ENCODE data around the gene FBXL14.

Gene FBXL14

GRCh38 chr12:1544996-1545700 lies 49.2 kb downstream of the FBXL14 start:
- H3K4me3 ChIP-seq (ENCODE audit: low read length): no peak overlapping the region
- DNase-seq (ENCODE audit: low read depth): no peak
- peak; percentile 27 for TF ChIP-seq CTCF (conservative IDR thresholded peaks at IDR 0.05; ENCODE audit: low read depth, low read length)

GRCh38 chr12:1542599-1542998 lies 51.8 kb downstream of the FBXL14 start:
- TF ChIP-seq CTCF (conservative IDR thresholded peaks at IDR 0.05; ENCODE audit: low read depth, low read length): no peak
- DNase-seq (ENCODE audit: low read depth): no peak

GRCh38 chr12:1540690-1541089 lies 53.7 kb downstream of the FBXL14 start:
- TF ChIP-seq CTCF (conservative IDR thresholded peaks at IDR 0.05; ENCODE audit: low read depth, low read length): no peak
- DNase-seq (ENCODE audit: low read depth): no peak
- H3K4me3 ChIP-seq (ENCODE audit: low read length): no peak overlapping the region

More at GRCh38 chr12:1542599-1542998, 51.8 kb downstream of the FBXL14 start:
- no peak overlapping the region for H3K4me3 ChIP-seq (ENCODE audit: low read length)

GRCh38 chr12:1539135-1539534 lies 55.2 kb downstream of the FBXL14 start:
- no peak for DNase-seq (ENCODE audit: low read depth)
- no peak overlapping the region for H3K4me3 ChIP-seq (ENCODE audit: low read length)
- no peak for TF ChIP-seq CTCF (conservative IDR thresholded peaks at IDR 0.05; ENCODE audit: low read depth, low read length)

- no peak for TF ChIP-seq CTCF (conservative IDR thresholded peaks at IDR 0.05; ENCODE audit: low read depth, low read length)
- no peak for DNase-seq (ENCODE audit: low read depth)
These were observed 57.6 kb downstream of the FBXL14 start for GRCh38 chr12:1536817-1537216.

GRCh38 chr12:1534748-1535147 lies 59.6 kb downstream of the FBXL14 start:
- no peak overlapping the region for H3K4me3 ChIP-seq (ENCODE audit: low read length)
- no peak for TF ChIP-seq CTCF (conservative IDR thresholded peaks at IDR 0.05; ENCODE audit: low read depth, low read length)
- no peak for DNase-seq (ENCODE audit: low read depth)

More at GRCh38 chr12:1536817-1537216, 57.6 kb downstream of the FBXL14 start:
- no peak overlapping the region for H3K4me3 ChIP-seq (ENCODE audit: low read length)

GRCh38 chr12:1533602-1534304 lies 60.6 kb downstream of the FBXL14 start:
- no peak for DNase-seq (ENCODE audit: low read depth)
- no peak overlapping the region for H3K4me3 ChIP-seq (ENCODE audit: low read length)
- no peak for TF ChIP-seq CTCF (conservative IDR thresholded peaks at IDR 0.05; ENCODE audit: low read depth, low read length)
